CD4-positive, alpha-beta T cell (primary cell): ENCODE data around the gene SLC30A1. TPM values are rescaled to one million over a fixed set of nuclear protein-coding genes. Genes with fewer than 3 reads are reported as not detected.

Experiments used
- ATAC-seq: fragments of 200-7000 bp; cut with Tn5 transposase; one replicate; pipeline ENCODE4 v1.10.0; 2022; ENCODE audit warnings: mild to moderate bottlenecking; ENCODE audit not compliant: poor library complexity
- CTCF ChIA-PET: fragments of 350-600 bp; sonication (Branson Sonifier 250); formaldehyde crosslinking; loops from one replicate; lab custom pipeline; 2021; ENCODE audit warnings: antibody characterized with exemption, inconsistent platforms; lab: Charles Lee
- POLR2A ChIA-PET: fragments of 350-600 bp; sonication (Branson Sonifier 250); formaldehyde crosslinking; loops from one replicate; lab custom pipeline; 2021; ENCODE audit warnings: antibody characterized with exemption, inconsistent platforms; lab: Charles Lee
- DNase-seq, 14 experiments: peaks; one replicate each; pipeline ENCODE4 v3.0.0-alpha.2; 2013 to 2020; ENCODE audit warnings: mixed read lengths in 2 of 14
- H3K27ac ChIP-seq, 2 donors: one replicate each; pipeline versions ENCODE4 v1.5.1 to v1.7.0; 2013; ENCODE audit warnings: low read length in 2 of 2, low read depth in 1 of 2, mild to moderate bottlenecking in 1 of 2
- H3K27me3 ChIP-seq, 2 experiments: 1 replicate in 1 of 2; 2 replicates in 1 of 2; pipeline versions ENCODE4 v1.6.1 to v1.7.0; 2013; ENCODE audit warnings: low read length in 2 of 2, control low read depth in 1 of 2, mild to moderate bottlenecking in 1 of 2, moderate library complexity in 1 of 2; ENCODE audit not compliant: insufficient read depth in 2 of 2, control insufficient read depth in 1 of 2
- H3K36me3 ChIP-seq: one replicate; pipeline ENCODE4 v1.6.1; 2013; ENCODE audit warnings: low read length, control low read depth; ENCODE audit not compliant: insufficient read depth
- H3K4me1 ChIP-seq: one replicate; pipeline ENCODE4 v1.6.1; 2013; ENCODE audit warnings: low read length, control low read depth; ENCODE audit not compliant: insufficient read depth
- H3K4me3 ChIP-seq: one replicate; pipeline ENCODE4 v1.5.1; 2013; ENCODE audit warnings: mild to moderate bottlenecking, low read length, moderate library complexity
- H3K9me3 ChIP-seq, 2 experiments: 1 replicate in 1 of 2; 2 replicates in 1 of 2; pipeline versions ENCODE4 v1.6.1 to v1.7.0; 2013; ENCODE audit warnings: low read length in 2 of 2, mild to moderate bottlenecking in 2 of 2, control low read depth in 1 of 2, moderate library complexity in 1 of 2; ENCODE audit not compliant: control insufficient read depth in 1 of 2, insufficient read depth in 1 of 2
- H3K27ac Mint-ChIP-seq: one replicate; pipeline ENCODE4 v1.8.0; 2020; ENCODE audit warnings: mixed read lengths
- H3K27me3 Mint-ChIP-seq: one replicate; pipeline ENCODE4 v1.8.0; 2021; ENCODE audit warnings: mixed read lengths
- H3K36me3 Mint-ChIP-seq: one replicate; pipeline ENCODE4 v1.8.0; 2021; ENCODE audit warnings: low read depth, mixed read lengths
- H3K4me1 Mint-ChIP-seq: one replicate; pipeline ENCODE4 v1.8.0; 2021; ENCODE audit warnings: low read depth, mixed read lengths
- H3K4me3 Mint-ChIP-seq: one replicate; pipeline ENCODE4 v1.8.0; 2020; ENCODE audit warnings: mild to moderate bottlenecking, mixed read lengths
- H3K9me3 Mint-ChIP-seq: one replicate; pipeline ENCODE4 v1.8.0; 2020; ENCODE audit warnings: mixed read lengths
- CTCF ChIP-seq: fragments of 200-600 bp; IDR thresholded peaks from one replicate; pipeline ENCODE4 v1.8.0; 2022; ENCODE audit warnings: antibody characterized with exemption, mild to moderate bottlenecking
- intact Hi-C, 2 experiments: fragments of 100-400 bp; cut with DNase I in 1 of 2; cut with micrococcal nuclease in 1 of 2; formaldehyde crosslinking; loops; one replicate each; pipeline versions ENCODE4 v1.15.1 to v1.9.0; 2023 to 2025; cut with DNase I, micrococcal nuclease
- total RNA-seq, 174 experiments: library from RNA in 2 of 174; stranded (reverse) in 2 of 174; gene quantifications; one replicate each; pipeline ENCODE4 v1.2.3 and lab custom pipeline; 2021 to 2026

SLC30A1 gene
- total RNA-seq, 2 experiments from 2014 or later = 6.0 TPM

DNA sequence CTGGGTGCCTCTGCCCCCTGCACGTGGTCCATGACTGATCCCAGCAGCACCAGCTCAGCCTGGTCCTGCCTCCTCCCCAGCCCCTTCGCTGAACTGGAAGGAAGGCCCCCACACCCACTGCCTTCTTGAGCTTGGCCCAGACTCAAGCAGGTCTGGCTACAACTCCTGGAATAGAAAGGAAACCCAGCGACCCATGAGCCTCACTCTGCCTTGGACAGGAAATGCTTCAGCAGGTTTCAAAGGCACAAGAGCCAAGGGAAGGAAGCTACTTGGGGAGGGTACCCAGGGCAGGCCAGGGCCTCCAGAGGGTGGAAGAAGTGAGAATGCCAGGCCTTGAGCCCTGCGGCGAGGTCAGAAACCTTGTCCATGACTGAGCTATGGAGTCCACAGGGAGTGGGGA lies 51.1 kb downstream of the SLC30A1 start:
- no peak for TF ChIP-seq CTCF
- Mint-ChIP-seq H3K36me3 (no peaks in the 10 kb centered on the region), H3K4me3 (no peak overlapping the region), H3K27ac (no peak overlapping the region), H3K9me3 (no peaks in the 10 kb centered on the region), H3K4me1 (peaks cover 14% of the 10 kb centered on the region), H3K27me3 (no peaks in the 10 kb centered on the region)
- Histone ChIP-seq H3K36me3 (no peaks in the 10 kb centered on the region), H3K27ac (no peak overlapping the region), H3K4me3 (no peak overlapping the region), H3K4me1 (peaks cover 11% of the 10 kb centered on the region), H3K27me3 (no peaks in the 10 kb centered on the region), H3K9me3 (no peaks in the 10 kb centered on the region)
- intact Hi-C loops = no loop called here
- ATAC-seq = no peak
- POLR2A ChIA-PET = no interaction called here
- CTCF ChIA-PET = no interaction called here
- no peak for DNase-seq

- H3K4me3 ChIP-seq = no peak overlapping the region
- ChIA-PET CTCF (no interaction called here), POLR2A (no interaction called here)
- no peak overlapping the region for H3K27ac ChIP-seq
- Mint-ChIP-seq H3K36me3 (no peaks in the 10 kb centered on the region), H3K27me3 (no peaks in the 10 kb centered on the region), H3K27ac (no peak overlapping the region), H3K4me3 (no peak overlapping the region), H3K9me3 (no peaks in the 10 kb centered on the region), H3K4me1 (peaks cover 14% of the 10 kb centered on the region)
- H3K27me3 ChIP-seq = no peaks in the 10 kb centered on the region
- TF ChIP-seq CTCF = no peak
- ATAC-seq (no peak), DNase-seq (no peak)
- intact Hi-C loops = no loop called here
- peaks cover 11% of the 10 kb centered on the region for H3K4me1 ChIP-seq
- no peaks in the 10 kb centered on the region for H3K9me3 ChIP-seq
- H3K36me3 ChIP-seq = no peaks in the 10 kb centered on the region
Measured at GRCh38 chr1:211527006-211527405, 52.0 kb downstream of the SLC30A1 start.

DNA sequence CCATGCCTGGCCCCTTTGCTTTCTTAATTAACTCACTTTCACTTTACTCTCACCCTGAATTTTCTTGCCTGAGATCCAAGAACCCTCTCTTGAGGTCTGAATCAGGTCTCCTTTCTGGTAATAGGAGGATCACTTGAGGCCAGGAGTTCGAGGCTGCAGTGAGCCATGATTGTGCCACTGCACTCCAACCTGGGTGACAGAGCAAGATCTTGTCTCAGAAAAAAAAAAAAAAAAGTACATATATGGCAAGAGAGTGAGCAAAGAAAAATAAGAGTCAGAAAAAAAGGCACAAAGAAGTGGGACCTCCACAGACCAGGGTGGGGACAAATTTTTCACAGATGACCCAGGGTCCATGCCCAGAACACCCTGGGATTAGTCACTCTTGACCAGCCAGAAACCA lies 52.9 kb downstream of the SLC30A1 start:
- no peak overlapping the region for H3K4me3 Mint-ChIP-seq
- CTCF ChIA-PET = no interaction called here

More for the DNA sequence above, 52.9 kb downstream of the SLC30A1 start:
- Histone ChIP-seq H3K36me3 (no peaks in the 10 kb centered on the region), H3K27ac (no peak overlapping the region), H3K4me3 (no peak overlapping the region), H3K27me3 (no peaks in the 10 kb centered on the region), H3K9me3 (no peaks in the 10 kb centered on the region), H3K4me1 (peaks cover 11% of the 10 kb centered on the region)
- POLR2A ChIA-PET = no interaction called here
- Mint-ChIP-seq H3K36me3 (no peaks in the 10 kb centered on the region), H3K4me1 (peaks cover 14% of the 10 kb centered on the region), H3K27me3 (no peaks in the 10 kb centered on the region), H3K9me3 (no peaks in the 10 kb centered on the region), H3K27ac (no peak overlapping the region)
- ATAC-seq = no peak
- intact Hi-C loops = no loop called here
- TF ChIP-seq CTCF = no peak
- no peak for DNase-seq
